K562 (cell line): ENCODE measurements around the gene MKRN1. TPM values are rescaled to one million over a fixed set of nuclear protein-coding genes. Genes with fewer than 3 reads are reported as not detected.

ENCODE experiments used
- ATF6 ChIP-seq: sonication (generic); formaldehyde crosslinking; IDR thresholded peaks from 2 replicates; pipeline ENCODE4 v1.4.0; 2020; ENCODE audit warnings: mild to moderate bottlenecking, missing genetic modification reagents
- CHD7 ChIP-seq: fragments of 200-600 bp; sonication (generic); IDR thresholded peaks from one replicate; pipeline ENCODE4 v1.6.1; 2012; ENCODE audit warnings: mild to moderate bottlenecking, low read depth, low read length, inconsistent platforms
- ETV6 ChIP-seq, 3 experiments: fragments of 150-350 bp in 1 of 3; sonication (generic) in 1 of 3; formaldehyde crosslinking in 1 of 3; IDR thresholded peaks; 2 replicates each; pipeline versions ENCODE4 v1.6.1 to v1.8.0; 2014 to 2022; ENCODE audit warnings: borderline replicate concordance in 2 of 3, low read depth in 2 of 3, antibody characterized with exemption in 1 of 3, low read length in 1 of 3, mild to moderate bottlenecking in 1 of 3, missing genetic modification reagents in 1 of 3
- EWSR1 ChIP-seq: fragments of 450-650 bp; IDR thresholded peaks from 2 replicates; pipeline ENCODE4 v1.6.1; 2018; ENCODE audit warnings: borderline replicate concordance, mild to moderate bottlenecking, low read depth, moderate library complexity; ENCODE audit not compliant: partially characterized antibody
- FOXP1 ChIP-seq: sonication (generic); formaldehyde crosslinking; IDR thresholded peaks from 2 replicates; pipeline ENCODE4 v1.8.0; 2022; ENCODE audit warnings: mild to moderate bottlenecking, missing genetic modification reagents
- HBP1 ChIP-seq: fragments of 450-650 bp; formaldehyde crosslinking; IDR thresholded peaks from 2 replicates; pipeline ENCODE4 v1.4.0; 2022; ENCODE audit warnings: missing genetic modification characterization
- PHF8 ChIP-seq: fragments of 200-600 bp; sonication (generic); IDR thresholded peaks from 2 replicates; pipeline ENCODE4 v1.6.1; 2012; ENCODE audit warnings: mixed run types, mild to moderate bottlenecking, inconsistent platforms, low read length, moderate library complexity, borderline replicate concordance
- RB1 ChIP-seq: fragments of 450-650 bp; IDR thresholded peaks from 2 replicates; pipeline ENCODE4 v1.6.1; 2017; ENCODE audit warnings: low read depth, mild to moderate bottlenecking
- SMAD1 ChIP-seq: fragments of 150-350 bp; IDR thresholded peaks from 2 replicates; pipeline ENCODE4 v1.6.1; 2014; ENCODE audit warnings: low read length, low read depth; ENCODE audit not compliant: partially characterized antibody
- TAF7 ChIP-seq: fragments of 450-650 bp; IDR thresholded peaks from 2 replicates; pipeline ENCODE4 v1.6.1; 2016; ENCODE audit warnings: missing genetic modification characterization, missing compliant biosample characterization
- U2AF2 ChIP-seq: fragments of 200-400 bp; formaldehyde crosslinking; optimal IDR thresholded peaks from 2 replicates; pipeline ENCODE3; 2017; ENCODE audit warnings: low read depth, mild to moderate bottlenecking, low read length
- polyA plus RNA-seq, 8 experiments: library from polyadenylated mRNA; depleted of rRNA in 4 of 8; stranded (reverse) in 5 of 8; unstranded in 3 of 8; fragments of >200 nt; fragmentation: Nextera tagmentation in 2 of 8; fragmentation: Illumina TruSeq in 1 of 8; extraction: Ambion mirVana in 2 of 8; extraction: Trizol in 1 of 8; gene quantifications; 2 replicates each; pipeline versions ENCODE4 v1.2.1 to v1.2.3, GENCODE V29; 2011 to 2014; ENCODE audit warnings: inconsistent platforms in 1 of 8, missing spikeins in 1 of 8
- total RNA-seq, 7 experiments: library from RNA; depleted of rRNA in 6 of 7; stranded (reverse); fragments of >200 nt in 6 of 7; fragmentation: Illumina TruSeq in 2 of 7; extraction: Trizol in 2 of 7; gene quantifications; 2 replicates each; pipeline versions ENCODE4 v1.2.1 to v1.2.3, GENCODE V29; 2011 to 2021; ENCODE audit warnings: low replicate concordance in 1 of 7

The MKRN1 gene
- total and polyA plus RNA-seq, 9 of the 15 experiments (the other 6 are each of a cell fraction or from before 2014, with no cell fraction given) = 30.5 to 90.3 (median 76.0) TPM

- TF ChIP-seq ATF6 = peak; percentile 95
- TF ChIP-seq EWSR1 = no peak
- TF ChIP-seq HBP1 (CRISPR knock-in tag) = 0 out of 2 replicates have a peak, but pooled peaks have one; percentile 51
- TF ChIP-seq RB1 = peak; percentile 65
- TF ChIP-seq SMAD1 = peak; percentile 53
- TF ChIP-seq CHD7 = no peak
- TF ChIP-seq ETV6 (IDR thresholded peaks at IDR 0.05; ENCODE audit: borderline replicate concordance in 1 of 2, low read depth in 2 of 2, low read length in 1 of 2) = peak in 1 of 2 experiments; percentile 67; a peak in 1 of 4 replicates
- no peak for TF ChIP-seq ETV6 (CRISPR knock-in tag; IDR thresholded peaks at IDR 0.05; ENCODE audit: borderline replicate concordance)
- TF ChIP-seq PHF8 = peak; percentile 90
- peak; percentile 96 for TF ChIP-seq FOXP1 (CRISPR knock-in tag)
- peak; percentile 81 for TF ChIP-seq TAF7 (tag)
- TF ChIP-seq U2AF2 = no peak
Measured at GRCh38 chr7:140479062-140479738, at the start of gene MKRN1 (continued).
